HG03196 (cell line): ENCODE results near the gene SIDT2.
"Not testable (repeated sequence)": the region's sequence is repeated elsewhere in the genome, so short reads cannot be mapped to it uniquely, and the experiment has no call there.

ENCODE experiments used
- ATAC-seq: cut with Tn5 transposase; IDR thresholded peaks from one replicate; pipeline ENCODE4 v1.9.1; 2021; ENCODE audit not compliant: unreplicated experiment

SIDT2 gene

DNA sequence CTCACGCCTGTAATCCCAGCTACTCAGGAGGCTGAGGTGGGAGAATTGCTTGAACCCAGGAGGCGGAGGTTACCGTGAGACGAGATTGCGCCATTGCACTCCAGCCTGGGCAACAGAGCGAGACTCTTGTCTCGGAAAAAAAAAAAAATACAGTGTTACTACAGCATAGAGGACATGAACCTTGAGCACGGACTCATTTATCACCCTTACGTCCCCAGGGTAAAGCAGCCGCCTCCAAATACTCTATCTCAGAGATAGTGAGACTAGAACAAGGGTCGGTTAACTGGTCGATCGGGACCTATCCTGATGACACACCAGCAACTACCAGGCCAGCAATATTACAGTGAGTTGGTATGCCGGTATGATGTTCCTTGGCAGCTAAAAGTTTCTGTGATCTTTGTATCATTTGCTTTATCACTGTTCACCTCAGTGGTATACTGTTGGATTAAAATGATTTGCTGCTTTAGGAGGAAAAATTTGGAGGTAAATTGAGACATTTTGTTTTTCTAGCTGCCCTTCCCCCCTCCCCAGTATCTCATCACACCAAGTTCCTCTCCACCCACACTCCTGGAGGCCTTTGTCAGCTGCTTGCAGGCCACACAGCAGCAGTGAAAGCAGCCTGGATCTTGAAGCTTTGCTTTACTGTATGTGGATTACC lies 7.0 kb upstream of the SIDT2 start:
- ATAC-seq: no peak

GRCh38 chr11:117172724-117173421 lies 5.7 kb upstream of the SIDT2 start:
- ATAC-seq: no peak

GRCh38 chr11:117175104-117175503 lies 3.4 kb upstream of the SIDT2 start:
- ATAC-seq: no peak

GRCh38 chr11:117175781-117176180 lies 2.8 kb upstream of the SIDT2 start:
- no peak for ATAC-seq

- ATAC-seq: no peak
Observed at GRCh38 chr11:117176186-117176585, 2.4 kb upstream of the SIDT2 start.

DNA sequence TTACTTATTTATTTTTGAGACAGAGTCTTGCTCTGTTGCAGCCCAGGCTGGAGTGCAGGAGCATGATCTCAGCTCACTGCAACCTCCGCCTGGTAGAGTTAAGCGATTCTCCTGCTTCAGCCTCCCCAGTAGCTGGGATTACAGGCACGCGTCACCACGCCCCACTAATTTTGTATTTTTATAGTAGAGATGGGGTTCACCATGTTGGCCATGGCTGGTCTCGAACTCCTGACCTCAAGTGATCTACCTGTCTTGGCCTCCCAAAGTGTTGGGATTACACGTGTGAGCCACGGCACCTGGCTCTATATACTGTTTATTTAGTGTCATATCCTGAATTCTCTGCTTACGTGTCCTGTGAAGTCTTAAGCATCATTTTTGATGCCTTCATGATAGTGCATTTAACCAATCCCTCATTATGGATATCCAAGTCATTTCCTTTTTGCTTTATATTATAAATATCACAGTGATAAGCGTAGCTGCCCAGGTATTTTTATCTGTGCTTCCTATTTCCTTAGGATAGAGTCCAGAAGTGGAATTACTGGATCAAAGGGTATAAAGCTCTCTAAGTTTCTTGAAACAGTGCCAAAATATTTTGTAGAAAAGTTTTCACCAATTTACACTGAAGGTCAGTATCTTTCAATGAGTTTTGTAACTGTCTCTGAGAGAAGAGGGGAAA lies 871 bp upstream of the SIDT2 start:
- ATAC-seq: no peak

DNA sequence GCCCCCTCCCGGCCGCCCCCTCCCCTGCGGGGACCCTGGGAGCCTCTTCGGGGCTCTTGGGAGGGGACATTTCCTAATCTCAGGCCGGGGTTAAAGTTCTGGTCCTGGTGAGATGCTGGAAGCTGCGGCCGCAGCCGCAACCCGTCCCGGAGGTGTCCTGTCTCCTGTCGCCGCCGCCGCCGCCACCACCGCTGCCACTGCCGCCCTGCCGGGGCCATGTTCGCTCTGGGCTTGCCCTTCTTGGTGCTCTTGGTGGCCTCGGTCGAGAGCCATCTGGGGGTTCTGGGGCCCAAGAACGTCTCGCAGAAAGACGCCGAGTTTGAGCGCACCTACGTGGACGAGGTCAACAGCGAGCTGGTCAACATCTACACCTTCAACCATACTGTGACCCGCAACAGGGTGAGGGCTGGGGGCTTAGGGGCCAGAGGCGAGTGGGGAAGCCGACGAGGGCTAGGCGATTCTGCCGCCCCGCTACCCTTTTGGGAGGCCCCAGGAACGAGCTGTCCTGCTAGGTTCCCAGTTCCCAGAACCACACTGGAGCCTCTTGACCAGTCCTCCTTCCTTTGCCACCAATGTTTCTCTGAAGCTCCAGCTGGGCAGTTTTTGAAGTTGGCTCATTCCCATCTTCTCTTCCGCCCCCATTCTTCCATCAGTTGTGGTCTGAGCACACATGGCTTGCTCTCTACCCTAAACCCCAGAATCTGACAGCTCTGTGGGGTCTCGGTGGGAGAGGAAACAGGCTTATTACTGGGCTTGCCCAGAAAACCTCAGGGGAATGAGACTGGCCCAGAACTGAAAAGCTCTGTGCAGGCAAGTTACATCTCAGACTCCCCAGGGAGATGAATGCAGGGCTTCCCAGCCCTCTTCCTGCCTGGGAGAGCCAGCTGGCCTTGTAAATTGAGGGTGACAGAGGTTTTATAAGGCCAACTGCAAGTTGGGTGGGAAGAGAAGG lies 781 bp downstream of the SIDT2 start:
- peak; percentile 30 for ATAC-seq

- no peak for ATAC-seq
Observed at GRCh38 chr11:117180020-117180419, 1.5 kb downstream of the SIDT2 start.

- ATAC-seq: peak; percentile 31
Observed at GRCh38 chr11:117180661-117181585, 2.4 kb downstream of the SIDT2 start.

DNA sequence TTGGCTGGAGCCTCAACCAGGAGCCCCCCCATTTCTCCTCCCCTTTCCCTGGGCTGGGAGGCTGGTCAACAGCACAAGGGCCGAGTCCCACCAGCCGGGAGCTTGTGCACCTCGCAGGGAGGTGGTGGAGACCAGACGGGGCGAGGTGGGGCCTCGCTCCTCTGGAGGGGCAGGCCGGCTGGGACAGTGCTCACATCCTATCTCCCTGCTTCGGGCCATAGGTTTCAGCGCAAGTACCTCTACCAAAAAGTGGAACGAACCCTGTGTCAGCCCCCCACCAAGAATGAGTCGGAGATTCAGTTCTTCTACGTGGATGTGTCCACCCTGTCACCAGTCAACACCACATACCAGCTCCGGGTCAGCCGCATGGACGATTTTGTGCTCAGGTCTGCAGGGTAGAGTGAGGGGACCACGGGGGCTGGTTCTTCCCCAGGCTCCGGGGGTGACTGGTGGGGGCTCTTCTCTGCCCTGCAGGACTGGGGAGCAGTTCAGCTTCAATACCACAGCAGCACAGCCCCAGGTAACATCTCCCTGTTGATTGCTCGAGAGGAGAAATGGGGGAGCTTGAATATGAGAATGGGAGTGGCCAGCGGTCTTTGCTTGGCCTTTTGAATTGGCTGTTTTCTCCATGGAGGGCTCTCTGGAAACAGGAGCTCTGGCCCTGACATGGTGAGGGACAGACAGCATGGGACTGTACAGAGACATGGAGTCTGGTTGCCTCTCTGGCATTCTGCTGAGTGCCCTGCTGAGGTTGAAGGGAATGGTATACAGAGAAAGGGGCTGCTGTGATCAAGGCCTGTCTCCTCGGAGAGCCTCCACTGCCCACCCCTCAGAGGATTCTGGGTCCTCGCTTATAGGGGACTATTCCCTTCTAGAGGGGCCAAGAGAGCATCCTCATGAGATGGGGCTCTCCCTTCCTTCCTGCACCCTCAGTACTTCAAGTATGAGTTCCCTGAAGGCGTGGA lies 3.3 kb downstream of the SIDT2 start:
- ATAC-seq: no peak

DNA sequence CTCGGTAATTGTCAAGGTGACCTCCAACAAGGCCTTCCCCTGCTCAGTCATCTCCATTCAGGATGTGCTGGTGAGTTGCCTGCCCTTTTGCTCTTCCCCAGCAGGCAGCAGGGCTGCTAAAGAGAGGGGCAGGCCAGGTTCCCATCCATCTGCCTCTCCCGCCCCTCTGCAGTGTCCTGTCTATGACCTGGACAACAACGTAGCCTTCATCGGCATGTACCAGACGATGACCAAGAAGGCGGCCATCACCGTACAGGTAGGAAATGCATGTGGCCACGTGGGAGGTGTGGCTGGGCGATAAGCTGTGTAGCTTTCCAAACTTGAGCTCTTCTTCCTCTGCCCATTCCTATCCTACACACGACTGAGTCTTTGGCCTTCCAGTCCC lies 4.0 kb downstream of the SIDT2 start:
- ATAC-seq: no peak

GRCh38 chr11:117183178-117183577 lies 4.6 kb downstream of the SIDT2 start:
- not testable (repeated sequence) for ATAC-seq

DNA sequence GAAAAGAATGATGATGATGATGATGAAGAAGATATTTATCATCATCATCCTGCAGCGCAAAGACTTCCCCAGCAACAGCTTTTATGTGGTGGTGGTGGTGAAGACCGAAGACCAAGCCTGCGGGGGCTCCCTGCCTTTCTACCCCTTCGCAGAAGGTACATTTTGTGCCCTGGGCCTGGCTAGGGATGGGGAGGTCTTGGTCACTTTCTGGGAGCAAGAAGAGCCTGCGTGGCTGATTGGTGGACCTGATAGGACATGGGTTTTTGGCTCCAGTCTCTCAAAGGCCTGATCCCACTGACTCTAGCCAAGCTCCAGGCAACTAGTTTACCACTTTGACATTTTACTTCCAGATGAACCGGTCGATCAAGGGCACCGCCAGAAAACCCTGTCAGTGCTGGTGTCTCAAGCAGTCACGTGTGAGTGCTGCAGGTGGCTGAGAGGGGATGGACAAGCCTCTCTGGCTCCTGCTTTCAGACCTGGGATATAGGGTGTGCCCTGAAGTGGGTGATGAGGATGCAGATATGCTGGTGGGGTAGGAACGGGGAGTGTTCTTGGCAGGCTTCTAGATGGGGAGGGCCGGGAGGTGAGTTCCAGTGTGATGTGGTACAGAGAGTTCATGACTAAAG lies 5.3 kb downstream of the SIDT2 start:
- no peak for ATAC-seq

- no peak for ATAC-seq
Observed at GRCh38 chr11:117185736-117186430, 7.3 kb downstream of the SIDT2 start.

DNA sequence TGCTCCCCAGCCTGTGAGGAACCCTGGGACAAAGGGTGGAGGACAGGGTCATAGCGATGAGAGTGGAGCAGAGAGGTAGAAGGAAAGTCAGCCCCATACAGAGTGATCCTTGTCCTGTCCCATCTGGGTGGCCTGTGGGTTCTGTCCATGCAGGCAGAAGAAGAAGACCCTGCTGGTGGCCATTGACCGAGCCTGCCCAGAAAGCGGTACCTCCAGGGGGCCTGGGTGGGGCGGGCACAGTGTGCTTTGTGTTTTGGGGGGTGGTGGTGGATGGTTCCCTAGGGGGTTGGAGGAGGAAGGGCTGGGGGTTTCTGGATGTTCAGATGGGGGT lies 7.9 kb downstream of the SIDT2 start:
- ATAC-seq: no peak

DNA sequence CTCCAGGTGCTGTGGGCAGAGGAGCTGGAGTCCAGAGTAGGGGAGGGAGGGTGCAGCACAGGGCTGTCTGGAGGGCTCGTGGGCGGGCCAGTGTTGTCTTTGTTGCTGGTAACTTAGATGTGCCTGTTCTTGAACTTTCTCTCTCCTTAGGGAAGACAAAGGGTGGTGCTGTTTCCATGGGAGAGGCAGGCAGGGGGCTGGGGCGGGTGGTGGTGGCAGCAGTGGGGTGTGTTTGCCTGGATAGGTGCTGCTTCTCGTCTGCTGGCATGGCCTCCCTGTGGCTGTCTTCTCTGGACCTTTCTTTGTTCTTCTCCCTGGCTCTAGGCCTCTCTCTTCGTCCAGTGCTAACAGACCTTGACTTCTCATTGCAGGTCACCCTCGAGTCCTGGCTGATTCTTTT lies 8.5 kb downstream of the SIDT2 start:
- ATAC-seq: no peak

DNA sequence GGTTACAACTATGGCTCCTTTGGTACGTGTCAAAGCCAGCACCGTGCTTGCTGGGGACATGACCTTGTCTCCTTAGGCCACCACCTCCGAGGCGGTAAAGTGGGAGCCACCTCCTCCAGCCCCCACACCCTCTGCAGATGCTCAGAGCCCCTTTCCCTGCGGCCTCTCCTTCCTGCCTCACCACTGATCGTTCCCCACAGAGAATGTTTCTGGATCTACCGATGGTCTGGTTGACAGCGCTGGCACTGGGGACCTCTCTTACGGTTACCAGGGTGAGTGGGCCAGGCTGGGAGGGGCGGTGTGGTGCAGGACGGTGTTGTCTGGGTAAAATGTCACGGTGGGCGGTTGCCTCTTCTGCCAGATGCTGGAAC lies 8.9 kb downstream of the SIDT2 start:
- ATAC-seq: no peak

DNA sequence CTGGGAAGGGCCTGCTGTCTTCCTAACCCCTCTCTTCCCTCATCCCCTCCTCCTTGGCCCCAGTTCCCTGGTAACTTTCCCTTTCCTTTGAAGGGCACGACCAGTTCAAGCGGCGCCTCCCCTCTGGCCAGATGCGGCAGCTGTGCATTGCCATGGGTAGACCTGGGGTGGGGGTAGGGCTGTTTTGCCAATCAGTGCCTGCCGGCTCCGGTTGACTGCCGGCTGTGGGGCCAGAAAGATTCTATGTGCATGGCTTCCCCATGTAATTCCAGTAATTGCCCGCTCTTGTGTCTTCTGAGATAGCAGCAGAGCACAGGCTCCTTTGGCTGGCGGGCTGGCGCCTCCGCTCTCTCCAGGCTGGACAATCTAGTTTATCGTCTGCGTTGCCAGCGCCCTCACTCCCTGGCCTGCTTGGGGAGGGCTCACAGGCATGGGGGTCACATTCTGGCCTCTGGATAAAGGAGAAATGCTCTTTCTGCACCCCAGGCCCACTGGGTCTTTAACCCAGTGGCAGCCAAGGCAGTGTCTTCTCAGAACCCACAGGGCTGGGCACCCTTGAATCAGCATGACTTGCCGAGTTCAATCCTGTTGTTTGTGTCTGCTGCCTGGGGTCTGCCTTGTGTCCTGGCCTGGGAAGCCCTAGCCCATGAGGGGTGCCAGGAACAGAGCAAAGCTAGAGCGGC lies 9.4 kb downstream of the SIDT2 start:
- no peak for ATAC-seq
